WERI-Rb-1 (cell line): ENCODE data around the gene FOXN3.

Source experiments
- DNase-seq: peaks from one replicate; pipeline ENCODE4 v3.0.0-alpha.2; 2020
- H3K27ac ChIP-seq: fragments of 250-450 bp; sonication (Bioruptor Pico); 2 replicates; pipeline ENCODE4 v1.5.1; 2020; ENCODE audit warnings: mild to moderate bottlenecking, moderate library complexity
- H3K27me3 ChIP-seq: fragments of 250-450 bp; sonication (Bioruptor Pico); 2 replicates; pipeline ENCODE4 v1.5.1; 2021; ENCODE audit warnings: mild to moderate bottlenecking, low read depth, moderate library complexity; ENCODE audit not compliant: insufficient read depth, severe bottlenecking
- H3K36me3 ChIP-seq: fragments of 250-450 bp; sonication (Bioruptor Pico); 2 replicates; pipeline ENCODE4 v1.5.1; 2020; ENCODE audit warnings: mild to moderate bottlenecking, moderate library complexity
- H3K4me3 ChIP-seq: 2 replicates; pipeline ENCODE4 v1.5.1; 2011; ENCODE audit warnings: low read depth, mild to moderate bottlenecking, control low read depth, low read length
- H3K9me3 ChIP-seq: fragments of 250-450 bp; sonication (Bioruptor Pico); 2 replicates; pipeline ENCODE4 v1.5.1; 2021; ENCODE audit warnings: mild to moderate bottlenecking, moderate library complexity; ENCODE audit not compliant: severe bottlenecking
- TF ChIP-seq, protein P1 (sequence below): IDR thresholded peaks from 2 replicates; pipeline ENCODE4 v1.5.1; 2011; ENCODE audit warnings: low read depth, mild to moderate bottlenecking, control low read depth, inconsistent platforms, low read length

FOXN3 gene

DNA sequence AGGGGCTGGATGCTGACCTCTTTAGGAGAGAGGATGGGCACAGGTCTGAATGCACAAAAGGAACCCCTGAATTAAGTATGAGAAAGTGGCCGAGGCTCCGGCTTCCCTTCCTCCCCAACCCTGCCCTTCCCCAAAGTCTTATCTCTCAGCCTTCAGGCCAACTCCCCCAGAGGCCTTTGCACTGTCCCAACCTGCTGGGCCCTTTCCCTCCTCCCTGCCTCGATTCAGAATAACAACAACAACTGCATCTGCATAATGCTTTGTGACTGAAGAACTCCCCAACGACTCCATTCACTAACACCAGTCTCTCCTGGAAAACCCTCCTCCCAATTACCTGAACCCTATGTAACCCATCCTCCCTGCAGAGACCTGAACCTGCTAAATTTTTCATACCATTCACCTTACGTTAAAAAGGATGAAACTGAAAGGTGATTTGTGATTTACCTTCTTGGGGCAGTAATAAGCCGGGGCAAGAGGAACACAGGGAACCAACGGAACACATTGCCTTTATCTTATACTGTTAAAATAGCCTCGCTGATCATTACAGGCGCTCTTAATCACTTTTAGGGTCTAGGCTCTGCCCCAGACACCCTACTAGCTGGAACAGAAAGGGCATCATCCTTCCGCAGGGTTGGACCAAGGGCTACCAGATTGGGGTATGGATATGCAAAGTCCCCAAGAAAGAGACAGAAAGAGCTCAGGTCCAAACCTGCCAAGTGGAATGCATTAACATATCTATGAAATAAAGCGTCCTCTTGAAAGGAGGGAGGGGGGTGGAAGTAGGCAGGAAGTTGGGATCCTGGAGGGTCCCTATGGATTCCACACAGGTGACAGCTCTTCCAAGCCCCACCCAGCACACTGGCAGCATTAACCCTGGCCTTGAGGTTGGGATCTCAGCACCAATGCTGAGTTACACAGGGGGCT lies 24.2 kb upstream of the FOXN3 start:
- Histone ChIP-seq H3K27me3 (no peaks in the 10 kb centered on the region), H3K27ac (no peak overlapping the region), H3K9me3 (no peaks in the 10 kb centered on the region), H3K4me3 (no peak overlapping the region), H3K36me3 (no peaks in the 10 kb centered on the region)
- TF ChIP-seq, protein P1, sequence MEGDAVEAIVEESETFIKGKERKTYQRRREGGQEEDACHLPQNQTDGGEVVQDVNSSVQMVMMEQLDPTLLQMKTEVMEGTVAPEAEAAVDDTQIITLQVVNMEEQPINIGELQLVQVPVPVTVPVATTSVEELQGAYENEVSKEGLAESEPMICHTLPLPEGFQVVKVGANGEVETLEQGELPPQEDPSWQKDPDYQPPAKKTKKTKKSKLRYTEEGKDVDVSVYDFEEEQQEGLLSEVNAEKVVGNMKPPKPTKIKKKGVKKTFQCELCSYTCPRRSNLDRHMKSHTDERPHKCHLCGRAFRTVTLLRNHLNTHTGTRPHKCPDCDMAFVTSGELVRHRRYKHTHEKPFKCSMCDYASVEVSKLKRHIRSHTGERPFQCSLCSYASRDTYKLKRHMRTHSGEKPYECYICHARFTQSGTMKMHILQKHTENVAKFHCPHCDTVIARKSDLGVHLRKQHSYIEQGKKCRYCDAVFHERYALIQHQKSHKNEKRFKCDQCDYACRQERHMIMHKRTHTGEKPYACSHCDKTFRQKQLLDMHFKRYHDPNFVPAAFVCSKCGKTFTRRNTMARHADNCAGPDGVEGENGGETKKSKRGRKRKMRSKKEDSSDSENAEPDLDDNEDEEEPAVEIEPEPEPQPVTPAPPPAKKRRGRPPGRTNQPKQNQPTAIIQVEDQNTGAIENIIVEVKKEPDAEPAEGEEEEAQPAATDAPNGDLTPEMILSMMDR = no peak
- DNase-seq = no peak

DNA sequence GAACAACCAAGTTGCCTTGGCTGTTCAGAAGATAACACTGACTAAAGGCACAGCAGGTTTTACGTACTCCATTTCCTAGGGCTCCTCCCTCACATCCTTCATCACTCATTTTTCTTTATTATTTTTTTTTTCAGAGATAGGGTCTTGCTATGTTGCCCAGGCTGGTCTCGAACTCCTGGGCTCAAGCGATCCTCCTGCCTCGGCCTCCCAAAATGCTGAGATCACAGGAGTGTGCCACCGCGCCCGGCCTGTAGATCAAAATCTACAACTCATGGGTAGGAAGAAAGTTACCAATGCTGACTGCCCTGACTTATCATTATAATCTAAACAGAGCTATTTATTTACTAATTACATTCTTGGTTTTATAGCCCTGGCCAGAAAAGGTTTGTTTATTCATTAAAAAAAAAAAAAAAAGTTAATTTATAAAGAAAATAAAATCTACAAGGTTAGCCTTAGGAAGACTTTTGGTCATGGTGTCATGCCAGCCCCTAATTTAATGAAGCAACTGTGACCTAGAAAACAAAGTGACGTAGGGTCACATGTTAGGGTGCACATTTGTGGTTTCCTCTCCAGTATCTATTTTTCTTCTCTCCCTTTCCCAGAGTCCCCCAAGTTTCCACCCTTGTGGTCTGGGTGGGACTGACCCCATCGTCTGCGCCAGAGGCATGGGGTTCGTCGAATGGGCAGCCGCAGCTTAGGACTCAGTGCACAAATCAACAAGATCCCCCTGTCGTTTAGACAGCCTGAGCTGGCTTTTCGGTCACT lies 19.0 kb upstream of the FOXN3 start:
- Histone ChIP-seq H3K4me3 (no peak overlapping the region), H3K27ac (no peak overlapping the region), H3K9me3 (no peaks in the 10 kb centered on the region), H3K36me3 (no peaks in the 10 kb centered on the region), H3K27me3 (no peaks in the 10 kb centered on the region)
- TF ChIP-seq, protein P1 = no peak
- DNase-seq = no peak

DNA sequence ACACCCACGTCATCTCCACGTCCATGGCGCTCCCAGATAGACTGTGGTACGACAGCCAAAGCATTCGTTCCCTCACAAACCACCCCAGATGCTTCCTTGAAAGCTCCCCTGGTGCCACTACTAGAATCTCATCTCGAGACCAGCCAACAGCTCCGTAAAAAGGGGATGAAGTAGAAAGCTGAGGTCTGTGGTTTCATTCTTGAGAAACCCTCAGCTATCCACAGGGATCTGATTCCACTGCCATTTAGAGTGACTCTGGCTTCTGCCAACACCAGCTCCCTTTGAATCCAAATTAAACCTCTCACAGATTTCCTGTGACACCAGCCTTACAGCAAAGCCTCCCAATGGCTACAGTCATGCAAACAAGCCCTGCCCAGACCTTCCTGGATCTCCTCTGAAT lies 18.5 kb upstream of the FOXN3 start:
- H3K36me3 ChIP-seq = no peaks in the 10 kb centered on the region
- DNase-seq = no peak
- H3K4me3 ChIP-seq = no peak overlapping the region
- H3K27ac ChIP-seq = no peak overlapping the region
- TF ChIP-seq, protein P1 = no peak
- H3K9me3 ChIP-seq = no peaks in the 10 kb centered on the region
- no peaks in the 10 kb centered on the region for H3K27me3 ChIP-seq

DNA sequence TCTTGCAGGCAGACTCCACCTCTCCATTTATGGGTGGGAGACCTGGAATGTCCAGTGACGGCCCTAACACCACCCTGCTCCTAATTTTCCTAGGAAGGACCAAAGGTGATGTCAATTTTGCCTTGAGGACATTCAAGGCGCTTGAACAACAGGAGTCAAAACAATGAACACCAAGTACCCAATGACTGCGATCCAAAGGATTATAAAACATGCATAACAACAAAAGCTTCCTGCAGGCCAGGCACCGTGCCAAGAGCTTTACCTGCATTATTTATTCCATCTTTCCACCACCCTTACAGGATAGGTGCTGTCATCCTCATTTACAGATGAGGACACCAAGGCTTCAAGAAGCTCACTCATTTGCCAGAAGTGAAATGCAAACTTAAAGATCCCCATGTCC lies 15.2 kb upstream of the FOXN3 start:
- H3K9me3 ChIP-seq = no peaks in the 10 kb centered on the region
- no peaks in the 10 kb centered on the region for H3K36me3 ChIP-seq
- no peak overlapping the region for H3K27ac ChIP-seq
- H3K4me3 ChIP-seq = no peak overlapping the region
- H3K27me3 ChIP-seq = no peaks in the 10 kb centered on the region
- TF ChIP-seq, protein P1 = no peak
- no peak for DNase-seq

DNA sequence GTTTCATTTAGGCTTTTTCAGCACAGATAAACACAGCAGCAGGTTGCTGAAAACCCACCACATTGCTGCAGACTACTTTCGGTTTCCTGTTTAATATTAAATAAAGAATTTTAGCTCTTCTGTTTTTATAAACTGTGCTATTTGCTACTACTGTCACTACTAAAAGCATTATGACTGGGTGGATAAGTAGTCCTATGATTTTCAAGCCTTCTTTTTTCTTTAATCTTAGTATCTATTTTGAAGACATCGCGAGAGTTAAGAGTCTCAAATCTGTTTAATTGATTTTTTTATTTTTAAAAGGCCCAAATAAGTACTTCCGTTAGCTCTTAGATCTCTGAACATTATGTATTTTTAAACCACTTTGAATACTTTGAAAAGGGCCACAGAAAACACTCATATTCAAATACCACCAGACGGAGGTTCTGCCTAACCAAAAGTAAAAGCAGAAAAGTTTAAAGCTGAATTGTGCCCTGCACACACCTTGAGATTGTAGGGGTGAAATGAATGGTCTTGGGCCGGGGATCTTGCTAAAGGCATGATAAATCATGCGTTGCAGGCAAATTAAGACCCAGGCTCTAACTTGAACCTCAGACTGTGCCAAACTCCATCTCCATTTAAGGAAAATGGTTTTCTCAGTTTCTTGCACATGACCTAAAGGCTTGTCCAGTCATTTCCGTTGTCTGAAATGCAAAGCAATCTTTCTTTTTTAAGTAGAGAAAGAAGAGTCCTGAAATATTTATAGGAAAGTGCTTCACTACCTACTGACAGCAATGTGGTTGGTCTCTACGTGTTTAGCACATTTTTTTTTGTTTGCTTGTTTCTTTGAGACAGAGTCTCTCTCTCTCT lies 13.6 kb upstream of the FOXN3 start:
- no peaks in the 10 kb centered on the region for H3K9me3 ChIP-seq
- no peak for DNase-seq
- H3K4me3 ChIP-seq = no peak overlapping the region
- H3K36me3 ChIP-seq = no peaks in the 10 kb centered on the region
- H3K27ac ChIP-seq = no peak overlapping the region
- H3K27me3 ChIP-seq = no peaks in the 10 kb centered on the region
- TF ChIP-seq, protein P1 = no peak
